ENCODE results near the gene SLC44A2.
"Not testable (repeated sequence)": the region's sequence is repeated elsewhere in the genome, so short reads cannot be mapped to it uniquely, and the experiment has no call there.

The SLC44A2 gene

GRCh38 chr19:10653732-10654609 lies 28.6 kb downstream of the SLC44A2 start, which contains the start of gene ILF3:
ILF3 (plus strand) TSS chr19:10654346; CDS start chr19:10670606, 16,260 bp downstream.
- peak; percentile 99 for DNase-seq

GRCh38 chr19:10654610-10655456 lies 29.5 kb downstream of the SLC44A2 start:
- DNase-seq: peak; percentile 75

GRCh38 chr19:10655457-10656312 lies 30.3 kb downstream of the SLC44A2 start:
- DNase-seq: peak; percentile 21

GRCh38 chr19:10660346-10660745 lies 35.0 kb downstream of the SLC44A2 start:
- DNase-seq: no peak

GRCh38 chr19:10661946-10662345 lies 36.6 kb downstream of the SLC44A2 start:
- DNase-seq: no peak

- peak; percentile 44 for DNase-seq
Measured at GRCh38 chr19:10662384-10663251, 37.3 kb downstream of the SLC44A2 start.

- not testable (repeated sequence) for DNase-seq
Measured at GRCh38 chr19:10663252-10663563, 37.9 kb downstream of the SLC44A2 start.

- no peak for DNase-seq
Measured at GRCh38 chr19:10667867-10668266, 42.5 kb downstream of the SLC44A2 start.

GRCh38 chr19:10669246-10669645 lies 43.9 kb downstream of the SLC44A2 start:
- DNase-seq: no peak

GRCh38 chr19:10670182-10670581 lies 44.8 kb downstream of the SLC44A2 start:
- DNase-seq: no peak

GRCh38 chr19:10670876-10671804 lies 45.8 kb downstream of the SLC44A2 start:
- no peak for DNase-seq

- DNase-seq: not testable (repeated sequence)
Measured at GRCh38 chr19:10671922-10672321, 46.6 kb downstream of the SLC44A2 start.

GRCh38 chr19:10675214-10675613 lies 49.9 kb downstream of the SLC44A2 start:
- DNase-seq: not testable (repeated sequence)

- no peak for DNase-seq
Measured at GRCh38 chr19:10677751-10678150, 52.4 kb downstream of the SLC44A2 start.

- DNase-seq: no peak
Measured at GRCh38 chr19:10678813-10679212, 53.5 kb downstream of the SLC44A2 start.

GRCh38 chr19:10679743-10680142 lies 54.4 kb downstream of the SLC44A2 start:
- DNase-seq: no peak

- DNase-seq: no peak
Measured at GRCh38 chr19:10680545-10681135, 55.3 kb downstream of the SLC44A2 start.

GRCh38 chr19:10681658-10682057 lies 56.3 kb downstream of the SLC44A2 start:
- DNase-seq: no peak

GRCh38 chr19:10682397-10683063 lies 57.2 kb downstream of the SLC44A2 start:
- DNase-seq: no peak

GRCh38 chr19:10683064-10683426 lies 57.7 kb downstream of the SLC44A2 start:
- no peak for DNase-seq

Measured in stimulated activated CD4-positive, alpha-beta T cell treated with anti-CD3 and anti-CD28 coated beads, Interleukin-15, amount 100 ng/mL, for 24 hours (primary cell).